Panc1 (cell line): ENCODE measurements around the gene ABCA6.

Experiments
- POLR2AphosphoS5 ChIP-seq: IDR thresholded peaks from 2 replicates; pipeline ENCODE4 v1.6.1; 2012; ENCODE audit warnings: mild to moderate bottlenecking, low read depth, low read length, moderate library complexity
- SIN3A ChIP-seq: IDR thresholded peaks from 2 replicates; pipeline ENCODE4 v1.6.1; 2012; ENCODE audit warnings: low read depth, mild to moderate bottlenecking, low read length, moderate library complexity, borderline replicate concordance; ENCODE audit not compliant: insufficient read depth
- TF ChIP-seq, protein P1 (sequence below): fragments of 450-650 bp; IDR thresholded peaks from 2 replicates; pipeline ENCODE4 v1.5.1; 2017; ENCODE audit warnings: mild to moderate bottlenecking
- TF ChIP-seq, protein P2 (sequence below), 2 experiments: IDR thresholded peaks; 2 replicates each; pipeline ENCODE4 v1.6.1; 2011 to 2012; ENCODE audit warnings: low read depth in 2 of 2, control low read depth in 1 of 2, low read length in 1 of 2, mild to moderate bottlenecking in 1 of 2, moderate library complexity in 1 of 2; ENCODE audit not compliant: insufficient read depth in 1 of 2

DNA sequence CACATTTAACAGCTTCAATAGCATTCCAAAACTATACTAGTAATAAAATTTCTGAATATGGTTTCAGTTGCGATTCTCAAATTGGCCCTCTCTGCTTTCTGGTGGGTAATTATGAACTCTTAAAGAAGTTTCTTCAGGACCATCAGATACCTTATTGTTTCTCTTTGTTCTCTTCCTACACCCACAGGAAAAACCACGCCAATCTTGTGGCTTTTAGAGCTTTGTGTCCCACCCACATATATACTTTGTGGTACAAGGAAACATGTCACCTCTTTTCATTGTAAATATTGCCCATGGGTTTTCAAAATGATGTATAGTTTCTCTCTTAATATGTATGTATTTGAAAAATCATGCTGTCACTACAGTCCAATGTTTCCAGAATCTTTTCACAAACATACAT lies 93.1 kb downstream of the ABCA6 start:
- TF ChIP-seq, protein P1, sequence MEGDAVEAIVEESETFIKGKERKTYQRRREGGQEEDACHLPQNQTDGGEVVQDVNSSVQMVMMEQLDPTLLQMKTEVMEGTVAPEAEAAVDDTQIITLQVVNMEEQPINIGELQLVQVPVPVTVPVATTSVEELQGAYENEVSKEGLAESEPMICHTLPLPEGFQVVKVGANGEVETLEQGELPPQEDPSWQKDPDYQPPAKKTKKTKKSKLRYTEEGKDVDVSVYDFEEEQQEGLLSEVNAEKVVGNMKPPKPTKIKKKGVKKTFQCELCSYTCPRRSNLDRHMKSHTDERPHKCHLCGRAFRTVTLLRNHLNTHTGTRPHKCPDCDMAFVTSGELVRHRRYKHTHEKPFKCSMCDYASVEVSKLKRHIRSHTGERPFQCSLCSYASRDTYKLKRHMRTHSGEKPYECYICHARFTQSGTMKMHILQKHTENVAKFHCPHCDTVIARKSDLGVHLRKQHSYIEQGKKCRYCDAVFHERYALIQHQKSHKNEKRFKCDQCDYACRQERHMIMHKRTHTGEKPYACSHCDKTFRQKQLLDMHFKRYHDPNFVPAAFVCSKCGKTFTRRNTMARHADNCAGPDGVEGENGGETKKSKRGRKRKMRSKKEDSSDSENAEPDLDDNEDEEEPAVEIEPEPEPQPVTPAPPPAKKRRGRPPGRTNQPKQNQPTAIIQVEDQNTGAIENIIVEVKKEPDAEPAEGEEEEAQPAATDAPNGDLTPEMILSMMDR = no peak
- TF ChIP-seq POLR2AphosphoS5 (no peak), SIN3A (no peak)
- TF ChIP-seq, protein P2, sequence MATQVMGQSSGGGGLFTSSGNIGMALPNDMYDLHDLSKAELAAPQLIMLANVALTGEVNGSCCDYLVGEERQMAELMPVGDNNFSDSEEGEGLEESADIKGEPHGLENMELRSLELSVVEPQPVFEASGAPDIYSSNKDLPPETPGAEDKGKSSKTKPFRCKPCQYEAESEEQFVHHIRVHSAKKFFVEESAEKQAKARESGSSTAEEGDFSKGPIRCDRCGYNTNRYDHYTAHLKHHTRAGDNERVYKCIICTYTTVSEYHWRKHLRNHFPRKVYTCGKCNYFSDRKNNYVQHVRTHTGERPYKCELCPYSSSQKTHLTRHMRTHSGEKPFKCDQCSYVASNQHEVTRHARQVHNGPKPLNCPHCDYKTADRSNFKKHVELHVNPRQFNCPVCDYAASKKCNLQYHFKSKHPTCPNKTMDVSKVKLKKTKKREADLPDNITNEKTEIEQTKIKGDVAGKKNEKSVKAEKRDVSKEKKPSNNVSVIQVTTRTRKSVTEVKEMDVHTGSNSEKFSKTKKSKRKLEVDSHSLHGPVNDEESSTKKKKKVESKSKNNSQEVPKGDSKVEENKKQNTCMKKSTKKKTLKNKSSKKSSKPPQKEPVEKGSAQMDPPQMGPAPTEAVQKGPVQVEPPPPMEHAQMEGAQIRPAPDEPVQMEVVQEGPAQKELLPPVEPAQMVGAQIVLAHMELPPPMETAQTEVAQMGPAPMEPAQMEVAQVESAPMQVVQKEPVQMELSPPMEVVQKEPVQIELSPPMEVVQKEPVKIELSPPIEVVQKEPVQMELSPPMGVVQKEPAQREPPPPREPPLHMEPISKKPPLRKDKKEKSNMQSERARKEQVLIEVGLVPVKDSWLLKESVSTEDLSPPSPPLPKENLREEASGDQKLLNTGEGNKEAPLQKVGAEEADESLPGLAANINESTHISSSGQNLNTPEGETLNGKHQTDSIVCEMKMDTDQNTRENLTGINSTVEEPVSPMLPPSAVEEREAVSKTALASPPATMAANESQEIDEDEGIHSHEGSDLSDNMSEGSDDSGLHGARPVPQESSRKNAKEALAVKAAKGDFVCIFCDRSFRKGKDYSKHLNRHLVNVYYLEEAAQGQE (IDR thresholded peaks at IDR 0.05; ENCODE audit: insufficient read depth in 1 of 2, low read depth in 2 of 2, low read length in 1 of 2) = no peak
